Hematopoietic multipotent progenitor cell treated with erythropoietin and hydrocortisone succinate and interleukin-3 and kit ligand, for 6 days (in vitro differentiated cells): ENCODE measurements around the gene HSF5.
"Not testable (repeated sequence)": the region's sequence is repeated elsewhere in the genome, so short reads cannot be mapped to it uniquely, and the experiment has no call there.

ENCODE experiments used
- DNase-seq: peaks from one replicate; pipeline ENCODE4 v3.0.0-alpha.2; 2015

Gene HSF5

GRCh38 chr17:58411408-58411894 lies 76.8 kb downstream of the HSF5 start:
- DNase-seq: no peak

DNA sequence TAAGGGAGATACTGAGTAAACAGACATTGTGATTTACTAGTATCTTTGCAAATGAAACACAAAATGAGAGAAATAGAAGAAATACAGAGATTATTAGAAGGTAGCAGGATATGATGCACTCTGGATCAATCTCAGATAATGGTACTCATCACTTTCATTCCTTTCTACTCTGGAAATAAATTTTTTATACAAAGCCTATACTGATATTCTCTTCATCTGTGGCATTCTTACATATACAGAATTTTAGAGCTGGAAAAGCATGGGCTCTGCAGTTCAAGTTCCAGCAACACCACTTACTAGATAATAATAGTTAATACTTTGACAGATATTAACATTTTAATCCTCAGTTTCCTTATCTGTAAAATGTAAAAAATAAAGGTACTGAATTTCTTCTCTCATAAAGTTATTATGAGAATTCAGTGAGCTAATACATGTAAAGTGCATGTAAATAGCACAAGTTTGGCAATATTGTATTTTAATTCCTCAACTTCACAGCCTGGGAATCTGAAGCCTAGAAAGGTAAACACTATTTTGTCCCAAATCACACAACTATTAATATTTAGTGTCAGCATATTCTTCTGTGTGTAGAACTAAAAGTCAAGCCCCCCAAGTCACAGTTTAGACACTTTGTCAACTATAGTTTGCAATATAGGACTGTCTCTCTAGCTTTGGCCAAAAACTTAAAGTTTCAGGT lies 77.3 kb downstream of the HSF5 start:
- no peak for DNase-seq

DNA sequence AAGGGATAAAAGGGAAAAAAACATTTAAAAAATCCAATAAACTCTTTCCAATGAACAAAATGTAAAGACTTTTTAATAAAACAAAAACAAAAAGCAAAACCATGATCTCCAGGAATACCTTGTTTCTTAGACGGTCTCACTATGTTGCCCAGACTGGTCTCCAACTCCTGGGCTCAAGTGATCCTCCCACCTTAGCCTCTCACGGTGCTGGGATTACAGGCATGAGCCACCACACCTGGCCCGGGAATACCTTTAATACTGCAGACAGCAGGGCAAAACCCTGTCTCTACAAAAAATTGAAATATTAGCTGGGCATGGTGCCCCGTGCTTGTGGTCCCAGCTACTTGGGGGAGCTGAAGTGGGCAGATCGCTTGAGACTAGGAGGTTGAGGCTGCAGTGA lies 78.8 kb downstream of the HSF5 start:
- DNase-seq: no peak

- DNase-seq: no peak
Measured at GRCh38 chr17:58403311-58403710, 84.9 kb downstream of the HSF5 start.

DNA sequence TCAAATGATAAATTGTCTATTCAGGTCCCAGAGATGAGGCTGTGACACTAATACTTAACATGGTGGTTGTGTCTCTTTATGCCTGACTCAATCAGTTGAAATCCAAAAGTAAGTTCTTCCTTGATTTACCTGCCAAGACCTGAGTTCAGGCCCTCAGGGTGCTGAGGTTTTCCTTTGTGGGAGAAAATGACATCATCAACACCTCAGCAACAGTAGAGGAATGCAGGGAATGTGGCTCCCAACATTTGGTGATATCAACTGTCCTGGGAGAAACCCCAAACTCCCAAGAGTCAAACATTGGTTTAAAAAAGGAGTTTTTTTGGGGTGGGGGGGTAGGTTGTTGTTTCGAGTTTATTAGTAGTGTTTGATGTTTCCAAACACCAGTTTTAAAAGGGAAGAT lies 85.5 kb downstream of the HSF5 start:
- no peak for DNase-seq

GRCh38 chr17:58402047-58402446 lies 86.2 kb downstream of the HSF5 start:
- DNase-seq: no peak

DNA sequence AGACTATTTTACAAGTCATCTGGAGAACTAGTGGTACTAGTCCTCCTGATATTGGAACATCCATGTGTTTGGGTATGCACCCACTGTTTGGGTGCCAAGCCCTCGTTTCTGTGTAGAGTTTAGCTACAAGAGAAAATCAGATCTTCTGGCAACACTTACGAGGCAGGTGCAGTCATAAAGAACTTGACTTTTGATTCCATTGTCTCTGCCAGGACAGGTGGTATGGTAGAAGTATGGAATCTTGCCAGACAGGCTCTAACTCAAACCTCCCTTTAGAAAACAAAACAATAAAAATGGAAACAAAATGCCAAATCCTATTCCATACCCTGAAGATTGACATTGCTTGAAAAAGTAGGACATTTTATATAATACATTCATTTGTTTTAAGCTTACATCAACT lies 86.9 kb downstream of the HSF5 start:
- no peak for DNase-seq

DNA sequence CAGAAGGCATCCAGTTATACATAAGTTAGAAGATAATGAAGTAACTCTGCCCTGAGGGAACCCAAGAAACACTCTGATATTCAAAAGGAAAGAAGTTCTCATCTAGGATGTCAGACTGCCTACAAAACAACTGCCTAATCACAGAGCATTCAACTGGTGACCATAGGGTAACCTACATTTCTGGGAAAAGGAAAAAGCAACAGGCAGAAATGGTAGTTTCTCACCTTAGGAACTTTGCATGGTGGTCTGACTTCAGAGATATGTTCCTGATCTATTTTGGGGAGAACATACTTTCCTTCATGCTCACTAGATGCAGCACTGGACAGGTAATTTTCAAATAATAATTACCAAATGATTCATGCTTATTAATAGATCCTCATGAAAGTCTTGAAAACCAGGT lies 87.4 kb downstream of the HSF5 start:
- DNase-seq: no peak

DNA sequence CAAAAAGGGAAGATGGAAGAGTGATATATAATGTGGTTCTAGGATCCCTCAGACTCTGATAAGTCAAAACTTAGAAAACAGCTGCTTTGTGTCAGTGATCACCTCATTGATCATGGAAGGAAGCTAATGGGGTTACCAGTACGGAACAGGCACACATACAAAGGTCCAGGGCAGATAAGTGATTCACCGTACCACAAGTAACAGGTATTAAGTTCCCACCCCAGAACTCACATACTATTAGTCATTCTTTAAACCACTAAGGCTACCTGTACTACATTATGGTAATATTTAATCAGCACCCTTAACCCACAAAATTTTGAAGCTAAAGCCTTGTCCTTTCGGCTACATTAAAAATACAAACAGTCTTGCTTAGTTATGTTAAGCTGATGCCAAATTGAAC lies 88.2 kb downstream of the HSF5 start:
- no peak for DNase-seq

GRCh38 chr17:58398574-58399266 lies 89.5 kb downstream of the HSF5 start:
- no peak for DNase-seq

DNA sequence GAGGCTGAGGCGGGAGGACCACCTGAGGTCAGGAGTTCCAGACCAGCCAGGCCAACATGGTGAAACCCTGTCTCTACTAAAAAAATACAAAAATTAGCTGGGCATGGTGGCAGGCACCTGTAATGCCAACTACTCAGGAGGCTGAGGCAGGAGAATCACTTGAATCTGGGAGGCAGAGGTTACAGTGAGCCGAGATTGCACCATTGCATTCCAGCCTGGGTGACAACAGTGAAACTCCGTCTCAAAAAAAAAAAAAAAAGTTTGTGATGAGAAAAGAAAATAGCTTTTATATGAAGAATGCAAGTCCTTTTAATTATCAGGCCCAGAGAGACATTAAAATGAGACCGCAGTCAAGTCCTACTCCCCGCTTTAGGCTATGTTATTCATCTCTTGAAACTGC lies 90.8 kb downstream of the HSF5 start:
- not testable (repeated sequence) for DNase-seq

DNA sequence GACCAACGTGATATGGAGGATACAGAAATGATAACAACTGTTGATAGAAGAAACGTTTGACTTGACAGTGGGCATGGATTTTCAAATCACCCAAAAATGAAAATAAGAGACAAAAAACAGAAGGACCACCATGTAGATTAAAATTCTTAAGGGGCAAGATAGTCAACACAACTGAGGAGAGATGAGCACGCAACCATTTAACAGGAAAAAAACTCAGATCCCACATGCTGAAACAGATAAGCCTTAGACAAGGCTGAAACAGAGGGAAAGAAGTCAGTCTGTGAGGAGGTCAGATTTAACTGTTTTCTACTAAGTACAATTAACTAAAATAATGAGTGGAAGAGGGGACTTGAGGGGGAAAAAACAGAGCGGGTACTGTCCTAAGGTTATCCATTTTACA lies 92.0 kb downstream of the HSF5 start:
- no peak for DNase-seq

- DNase-seq: no peak
Measured at GRCh38 chr17:58394534-58395223, 93.5 kb downstream of the HSF5 start.

GRCh38 chr17:58391302-58391984 lies 96.8 kb downstream of the HSF5 start:
- peak; percentile 96 for DNase-seq

GRCh38 chr17:58390884-58391283 lies 97.3 kb downstream of the HSF5 start:
- DNase-seq: no peak

GRCh38 chr17:58388302-58389190 lies 99.7 kb downstream of the HSF5 start:
- DNase-seq: no peak

- peak; percentile 59 for DNase-seq
Measured at GRCh38 chr17:58387834-58388233, 100.4 kb downstream of the HSF5 start.

GRCh38 chr17:58386708-58387107 lies 101.5 kb downstream of the HSF5 start:
- DNase-seq: no peak

DNA sequence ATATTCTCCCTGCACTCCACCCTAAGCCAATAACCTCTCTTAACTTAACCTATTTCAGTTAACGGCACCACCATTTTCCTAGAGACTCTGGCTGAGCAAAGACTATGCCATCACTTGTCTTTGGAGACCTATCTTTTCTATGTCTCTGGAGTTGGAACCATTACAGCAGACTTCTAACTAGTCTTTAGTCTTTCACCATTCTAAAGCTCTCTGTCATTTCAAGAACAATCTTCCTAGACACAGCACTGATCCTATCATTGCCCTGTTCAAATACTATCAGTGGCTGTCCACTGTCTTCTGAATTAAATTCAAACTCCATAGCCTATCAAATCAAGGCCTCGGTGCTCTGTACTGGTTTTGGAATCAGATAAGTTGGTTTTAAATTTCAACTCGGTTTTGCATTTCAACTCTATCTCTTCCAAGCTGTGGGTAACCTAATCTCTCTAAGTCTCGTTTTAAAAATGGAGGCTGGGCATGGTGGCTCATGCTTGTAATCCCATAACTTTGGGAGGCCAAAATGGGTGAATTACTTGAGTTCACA lies 102.8 kb downstream of the HSF5 start:
- no peak for DNase-seq

DNA sequence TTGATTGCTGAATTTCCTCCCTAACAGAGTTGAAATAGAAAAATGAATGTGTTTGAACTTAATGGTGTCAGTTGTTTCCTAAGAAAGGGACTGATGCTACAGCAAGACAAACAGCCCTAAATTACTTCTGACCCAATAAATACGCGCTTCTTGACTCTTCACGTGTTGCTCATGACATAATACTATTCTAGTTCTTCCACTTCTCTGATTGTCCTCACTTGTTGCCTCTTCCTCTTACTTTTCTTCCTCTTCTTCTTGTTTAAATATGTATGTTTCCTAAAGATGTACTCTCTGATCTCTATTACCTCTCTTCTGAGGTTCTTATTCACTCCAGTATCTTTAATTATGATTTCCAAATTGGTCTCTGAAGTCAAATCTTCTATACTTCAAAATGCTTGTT lies 103.3 kb downstream of the HSF5 start:
- DNase-seq: no peak

GRCh38 chr17:58383892-58384462 lies 104.2 kb downstream of the HSF5 start:
- no peak for DNase-seq

- DNase-seq: no peak
Measured at GRCh38 chr17:58382872-58383242, 105.4 kb downstream of the HSF5 start.
